NOMO-1 (cell line): ENCODE measurements around the gene PTPRN2.
"Not testable (repeated sequence)": the region's sequence is repeated elsewhere in the genome, so short reads cannot be mapped to it uniquely, and the experiment has no call there.

ENCODE experiments used
- DNase-seq, 2 experiments: peaks; one replicate each; lab custom pipeline; 2025; ENCODE audit not compliant: unreplicated experiment in 2 of 2; lab: John Stamatoyannopoulos, UW

The PTPRN2 gene

GRCh38 chr7:157856873-157857577 is 730.6 kb downstream of the PTPRN2 start:
- no peak for DNase-seq

DNA sequence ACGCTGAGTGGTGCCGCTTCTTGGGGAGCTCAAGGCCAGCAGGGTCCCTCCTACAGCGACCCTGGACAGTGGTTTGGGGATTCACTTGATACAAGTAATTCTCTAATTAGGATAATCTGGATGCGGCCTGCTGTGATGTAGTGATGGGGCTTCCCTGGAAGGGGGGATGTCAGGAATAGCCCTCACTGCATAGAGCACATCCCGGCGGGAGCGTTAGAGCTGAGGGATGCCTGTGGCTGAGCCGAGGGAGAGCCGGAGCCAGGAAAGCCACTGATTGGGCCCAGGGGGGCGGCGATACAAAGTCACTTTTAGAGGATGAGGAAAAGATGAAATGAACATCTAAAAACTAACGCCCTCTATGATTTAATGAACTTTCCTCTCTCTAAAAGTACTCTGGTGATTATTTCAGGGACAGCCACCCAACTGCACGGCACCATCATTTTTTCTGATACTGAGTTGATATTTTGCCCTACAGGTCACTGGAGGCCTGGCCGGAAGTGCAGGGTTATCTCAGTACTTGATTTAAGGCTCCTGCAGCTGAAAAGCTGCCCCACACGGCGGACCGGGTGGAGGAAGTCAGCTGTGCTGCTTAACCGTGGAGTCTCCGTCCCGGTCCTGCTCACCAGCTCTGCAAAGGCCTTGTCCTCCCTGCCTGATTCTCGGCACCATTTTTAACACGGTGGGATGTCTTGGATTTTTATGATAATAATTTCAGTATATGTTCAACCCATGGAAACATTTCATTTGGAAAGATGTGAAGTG is 732.0 kb downstream of the PTPRN2 start:
- DNase-seq = peak in 1 of 2 experiments; percentile 20

DNA sequence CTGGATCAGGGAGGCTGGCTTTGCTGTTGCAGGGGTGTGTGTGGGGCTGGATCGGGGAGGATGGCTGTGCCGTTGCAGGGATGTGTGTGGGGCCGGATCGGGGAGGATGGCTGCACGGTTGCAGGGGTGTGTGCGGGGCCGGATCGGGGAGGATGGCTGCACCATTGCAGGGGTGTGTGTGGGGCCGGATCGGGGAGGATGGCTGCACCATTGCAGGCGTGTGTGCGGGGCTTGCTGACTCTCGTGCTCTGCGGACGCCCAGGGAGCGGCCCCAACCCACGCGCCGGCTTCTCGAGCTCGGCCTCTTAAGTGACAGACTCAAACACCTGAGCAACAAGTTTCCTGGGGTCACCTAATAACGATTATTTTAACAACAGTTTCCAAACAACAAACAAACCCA is 732.6 kb downstream of the PTPRN2 start:
- DNase-seq = no peak

GRCh38 chr7:157854066-157854891 is 733.3 kb downstream of the PTPRN2 start:
- peak; percentile 77 to 87 for DNase-seq

DNA sequence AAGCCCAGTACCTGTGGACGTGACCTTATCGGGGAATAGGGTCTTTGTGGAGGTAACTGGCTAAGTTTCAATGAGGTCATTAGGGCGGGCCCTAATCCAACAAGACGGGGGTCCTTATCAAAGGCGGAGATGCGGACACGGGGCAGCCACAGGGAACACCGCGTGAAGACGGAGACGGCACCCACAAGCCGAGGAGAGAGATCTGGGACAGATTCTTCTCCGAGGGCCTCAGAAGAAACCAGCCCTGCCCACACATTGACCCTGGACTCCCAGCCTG is 733.9 kb downstream of the PTPRN2 start:
- no peak for DNase-seq

- DNase-seq = no peak
Observed at GRCh38 chr7:157853076-157853788, 734.4 kb downstream of the PTPRN2 start.

- DNase-seq = peak; percentile 71 to 74
Observed at GRCh38 chr7:157851501-157852067, 736.0 kb downstream of the PTPRN2 start.

DNA sequence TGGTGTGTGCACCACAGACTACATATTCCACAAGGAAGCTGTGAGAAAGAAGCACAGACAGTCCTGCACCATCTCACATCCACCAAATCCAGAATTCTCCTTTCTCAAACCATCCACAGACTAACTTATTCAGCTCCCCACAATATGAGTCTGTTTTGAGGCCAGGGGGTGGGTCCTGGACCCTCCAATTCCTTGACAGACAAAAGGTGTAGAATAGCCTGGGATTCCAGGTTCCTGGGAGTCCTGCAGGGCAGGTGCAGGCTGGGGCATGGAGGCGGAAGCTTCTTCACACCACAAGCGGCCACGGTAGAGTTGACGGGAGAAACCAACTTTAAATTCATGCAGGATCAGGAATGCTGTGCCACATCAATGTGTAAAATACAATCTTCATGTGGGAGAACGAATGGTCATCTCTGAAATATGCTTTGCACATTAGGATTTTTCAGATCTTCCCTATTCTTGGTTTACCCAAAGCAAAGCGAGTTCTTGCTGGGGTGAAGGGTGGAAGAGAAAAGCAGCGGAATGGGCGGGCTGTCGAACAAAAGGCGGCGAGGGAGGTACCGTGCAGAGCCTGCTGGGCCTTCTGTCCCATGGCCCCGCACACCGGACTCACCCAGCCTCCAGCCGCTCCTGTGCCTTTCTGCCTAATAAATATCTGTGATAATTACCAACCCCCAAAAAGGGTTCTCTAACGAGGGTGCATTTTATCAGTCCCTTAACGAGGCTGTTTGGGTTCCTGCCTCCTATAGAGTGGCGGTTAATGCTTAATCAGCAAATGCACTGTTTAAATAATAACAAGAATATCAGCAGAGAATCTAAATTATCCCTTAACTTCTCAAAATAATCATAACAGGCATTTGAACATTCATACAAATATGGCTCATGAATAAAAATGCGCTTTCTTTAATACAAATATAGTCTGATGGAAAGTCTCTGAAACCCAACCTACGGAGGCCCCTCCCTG is 736.9 kb downstream of the PTPRN2 start:
- DNase-seq = no peak

- DNase-seq = no peak
Observed at GRCh38 chr7:157849726-157850125, 737.9 kb downstream of the PTPRN2 start.

GRCh38 chr7:157849341-157849596 is 738.4 kb downstream of the PTPRN2 start:
- no peak for DNase-seq

DNA sequence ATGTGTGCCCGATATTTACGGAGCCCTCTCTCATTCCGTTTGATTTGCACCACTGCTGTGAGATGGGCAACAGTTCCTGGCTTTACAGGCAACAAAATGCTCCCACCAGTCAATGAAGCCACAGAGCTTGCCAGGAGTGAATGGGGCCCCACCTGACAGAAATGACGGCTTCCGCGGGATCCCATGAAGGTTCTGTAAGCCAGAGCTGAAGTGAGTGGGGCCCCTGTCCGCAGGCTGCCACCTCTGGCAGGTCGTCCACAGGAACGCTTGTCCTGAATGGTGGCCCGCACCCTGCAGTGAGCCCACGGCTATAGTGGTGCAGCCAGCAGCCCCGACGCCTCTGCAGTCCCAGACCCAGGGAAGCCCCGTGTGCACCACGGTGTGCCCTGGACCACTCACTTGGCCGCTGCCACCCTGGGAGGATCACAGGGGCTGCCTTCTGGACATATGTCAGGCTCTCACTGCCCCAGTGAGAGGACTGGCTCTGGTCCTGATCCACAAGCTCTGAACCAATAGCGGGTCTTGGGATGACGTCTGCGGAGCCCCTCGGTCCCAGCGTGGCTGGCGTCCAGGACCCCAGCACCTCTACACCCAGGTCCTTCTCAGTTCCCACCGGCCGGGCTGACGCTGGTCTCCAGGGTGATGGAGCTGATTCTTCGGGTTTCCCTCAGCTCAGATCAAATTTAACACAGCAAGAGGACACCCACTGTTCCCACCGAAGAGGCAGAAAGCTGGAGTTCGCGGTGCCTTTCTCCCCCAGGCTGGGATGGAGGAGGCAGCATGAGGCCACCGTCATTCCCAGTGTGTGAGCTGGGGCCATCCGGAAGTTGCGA is 738.9 kb downstream of the PTPRN2 start:
- no peak for DNase-seq

- not testable (repeated sequence) for DNase-seq
Observed at GRCh38 chr7:157847756-157848487, 739.7 kb downstream of the PTPRN2 start.

GRCh38 chr7:157846746-157847145 is 740.9 kb downstream of the PTPRN2 start:
- not testable (repeated sequence) for DNase-seq

DNA sequence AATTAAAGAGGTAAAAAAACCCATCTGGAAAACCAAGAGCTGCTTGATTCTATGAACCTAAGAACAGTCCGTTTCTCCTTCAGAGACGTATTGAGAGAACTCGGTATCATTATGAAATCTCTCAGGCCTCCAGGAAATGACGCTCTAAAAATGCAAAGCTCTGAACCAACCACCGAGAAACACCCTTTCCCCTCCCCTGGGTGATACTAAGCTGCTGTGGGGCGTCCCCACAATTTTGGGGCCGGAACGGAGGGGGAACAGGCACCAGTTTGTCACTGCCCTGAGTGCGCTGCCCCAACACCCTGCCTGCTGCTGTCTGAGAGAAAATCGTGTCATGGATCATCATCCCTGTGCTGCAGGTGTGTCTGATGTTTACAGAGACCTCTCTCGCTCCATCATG is 741.4 kb downstream of the PTPRN2 start:
- DNase-seq = peak; percentile 35 to 48

GRCh38 chr7:157845203-157845835 is 742.3 kb downstream of the PTPRN2 start:
- no peak for DNase-seq

- DNase-seq = no peak
Observed at GRCh38 chr7:157844611-157845010, 743.0 kb downstream of the PTPRN2 start.

GRCh38 chr7:157844141-157844540 is 743.5 kb downstream of the PTPRN2 start:
- DNase-seq = no peak
